HG02943 (cell line): Measurements from ENCODE around the gene CD52.
"Not testable (repeated sequence)": the region's sequence is repeated elsewhere in the genome, so short reads cannot be mapped to it uniquely, and the experiment has no call there.

Experiments
- ATAC-seq: cut with Tn5 transposase; IDR thresholded peaks from one replicate; pipeline ENCODE4 v1.9.1; 2021; ENCODE audit warnings: mild to moderate bottlenecking, low read depth, moderate library complexity; ENCODE audit not compliant: unreplicated experiment

CD52 gene

GRCh38 chr1:26327956-26328362 is 10.2 kb downstream of the CD52 start:
- ATAC-seq = no peak

- ATAC-seq = no peak
Measured at GRCh38 chr1:26328597-26328996, 10.8 kb downstream of the CD52 start.

- ATAC-seq = not testable (repeated sequence)
Measured at GRCh38 chr1:26329380-26329779, 11.6 kb downstream of the CD52 start.

GRCh38 chr1:26330276-26330675 is 12.5 kb downstream of the CD52 start:
- ATAC-seq = no peak

GRCh38 chr1:26333312-26333711 is 15.6 kb downstream of the CD52 start:
- not testable (repeated sequence) for ATAC-seq

- ATAC-seq = no peak
Measured at GRCh38 chr1:26335774-26336476, 18.2 kb downstream of the CD52 start.

GRCh38 chr1:26336477-26337205 is 18.9 kb downstream of the CD52 start:
- no peak for ATAC-seq

GRCh38 chr1:26337206-26337535 is 19.4 kb downstream of the CD52 start:
- ATAC-seq = no peak

GRCh38 chr1:26337625-26338024 is 19.9 kb downstream of the CD52 start:
- ATAC-seq = no peak

GRCh38 chr1:26338670-26339069 is 20.9 kb downstream of the CD52 start:
- no peak for ATAC-seq

- no peak for ATAC-seq
Measured at GRCh38 chr1:26340047-26340481, 22.3 kb downstream of the CD52 start.

GRCh38 chr1:26344147-26344920 is 26.6 kb downstream of the CD52 start:
- no peak for ATAC-seq

- no peak for ATAC-seq
Measured at GRCh38 chr1:26345718-26346117, 28.0 kb downstream of the CD52 start.

GRCh38 chr1:26346274-26347033 is 28.7 kb downstream of the CD52 start:
- no peak for ATAC-seq

- no peak for ATAC-seq
Measured at GRCh38 chr1:26349188-26349876, 31.6 kb downstream of the CD52 start.

GRCh38 chr1:26349877-26350244 is 32.1 kb downstream of the CD52 start:
- ATAC-seq = no peak

- ATAC-seq = no peak
Measured at GRCh38 chr1:26350343-26350700, 32.6 kb downstream of the CD52 start.

GRCh38 chr1:26350701-26351589 is 33.2 kb downstream of the CD52 start:
- no peak for ATAC-seq

- ATAC-seq = no peak
Measured at GRCh38 chr1:26351590-26352337, 34.0 kb downstream of the CD52 start.
